Nephron progenitor cell (in vitro differentiated cells): ENCODE data around the gene HGFAC.

Experiments used
- DNase-seq: peaks from one replicate; pipeline ENCODE4 v3.0.0; 2021
- H3K27ac Mint-ChIP-seq: 2 replicates; pipeline ENCODE4 v1.8.0; 2021; ENCODE audit warnings: mild to moderate bottlenecking, moderate library complexity, mixed read lengths
- H3K27me3 Mint-ChIP-seq: 2 replicates; pipeline ENCODE4 v1.8.0; 2021; ENCODE audit warnings: mild to moderate bottlenecking, low read depth, mixed read lengths; ENCODE audit not compliant: poor library complexity
- H3K36me3 Mint-ChIP-seq: 2 replicates; pipeline ENCODE4 v1.8.0; 2021; ENCODE audit warnings: low read depth, mixed read lengths
- H3K4me1 Mint-ChIP-seq: 2 replicates; pipeline ENCODE4 v1.8.0; 2021; ENCODE audit warnings: mixed read lengths
- H3K4me3 Mint-ChIP-seq: 2 replicates; pipeline ENCODE4 v1.8.0; 2021; ENCODE audit warnings: mild to moderate bottlenecking, moderate library complexity, mixed read lengths
- H3K9me3 Mint-ChIP-seq: 2 replicates; pipeline ENCODE4 v1.8.0; 2021; ENCODE audit warnings: mild to moderate bottlenecking, moderate library complexity, mixed read lengths
- TF ChIP-seq, protein P1 (sequence below): fragments of 200-600 bp; sonication (generic); IDR thresholded peaks from 2 replicates; pipeline ENCODE4 v1.5.0; 2021; ENCODE audit warnings: antibody characterized with exemption

The HGFAC gene

GRCh38 chr4:3430524-3430923, 11.2 kb upstream of the HGFAC start:
- TF ChIP-seq, protein P1, sequence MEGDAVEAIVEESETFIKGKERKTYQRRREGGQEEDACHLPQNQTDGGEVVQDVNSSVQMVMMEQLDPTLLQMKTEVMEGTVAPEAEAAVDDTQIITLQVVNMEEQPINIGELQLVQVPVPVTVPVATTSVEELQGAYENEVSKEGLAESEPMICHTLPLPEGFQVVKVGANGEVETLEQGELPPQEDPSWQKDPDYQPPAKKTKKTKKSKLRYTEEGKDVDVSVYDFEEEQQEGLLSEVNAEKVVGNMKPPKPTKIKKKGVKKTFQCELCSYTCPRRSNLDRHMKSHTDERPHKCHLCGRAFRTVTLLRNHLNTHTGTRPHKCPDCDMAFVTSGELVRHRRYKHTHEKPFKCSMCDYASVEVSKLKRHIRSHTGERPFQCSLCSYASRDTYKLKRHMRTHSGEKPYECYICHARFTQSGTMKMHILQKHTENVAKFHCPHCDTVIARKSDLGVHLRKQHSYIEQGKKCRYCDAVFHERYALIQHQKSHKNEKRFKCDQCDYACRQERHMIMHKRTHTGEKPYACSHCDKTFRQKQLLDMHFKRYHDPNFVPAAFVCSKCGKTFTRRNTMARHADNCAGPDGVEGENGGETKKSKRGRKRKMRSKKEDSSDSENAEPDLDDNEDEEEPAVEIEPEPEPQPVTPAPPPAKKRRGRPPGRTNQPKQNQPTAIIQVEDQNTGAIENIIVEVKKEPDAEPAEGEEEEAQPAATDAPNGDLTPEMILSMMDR = no peak
- DNase-seq = no peak
- Mint-ChIP-seq H3K36me3 (peaks cover 15% of the 10 kb centered on the region), H3K4me3 (no peak overlapping the region), H3K9me3 (no peaks in the 10 kb centered on the region), H3K4me1 (peaks cover 12% of the 10 kb centered on the region), H3K27me3 (no peaks in the 10 kb centered on the region), H3K27ac (no peak overlapping the region)

GRCh38 chr4:3431446-3431993, 10.2 kb upstream of the HGFAC start:
- Mint-ChIP-seq H3K27me3 (no peaks in the 10 kb centered on the region), H3K36me3 (peaks cover 15% of the 10 kb centered on the region)

DNA sequence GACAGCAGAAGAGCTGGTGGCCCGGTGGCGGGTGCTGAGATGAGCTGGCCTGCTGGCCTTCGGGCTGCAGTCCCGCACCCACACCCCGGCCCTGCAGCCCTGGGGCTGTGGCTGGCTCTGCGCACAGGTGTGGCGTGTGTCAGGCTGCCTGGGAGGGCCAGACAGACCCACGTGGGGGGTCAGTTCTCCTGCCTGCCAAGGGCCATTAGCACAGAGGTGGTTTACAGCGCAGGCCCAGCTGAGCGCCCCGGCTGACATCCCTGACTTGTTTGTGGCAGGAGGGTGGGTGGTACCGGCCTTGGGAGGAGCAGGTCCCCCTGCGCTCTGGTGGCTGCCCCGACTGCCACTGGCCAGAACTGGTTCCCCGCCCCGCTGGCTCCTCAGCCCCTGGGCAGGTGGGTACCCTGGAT, 9.4 kb upstream of the HGFAC start:
- Mint-ChIP-seq H3K4me1 (peaks cover 12% of the 10 kb centered on the region), H3K4me3 (no peak overlapping the region), H3K27ac (no peak overlapping the region), H3K9me3 (no peaks in the 10 kb centered on the region), H3K36me3 (peaks cover 15% of the 10 kb centered on the region), H3K27me3 (no peaks in the 10 kb centered on the region)
- TF ChIP-seq, protein P1 = no peak
- DNase-seq = no peak

More at GRCh38 chr4:3431446-3431993, 10.2 kb upstream of the HGFAC start:
- DNase-seq = no peak
- peak overlapping the region; percentile 69 for H3K27ac Mint-ChIP-seq
- peaks cover 12% of the 10 kb centered on the region for H3K4me1 Mint-ChIP-seq
- no peaks in the 10 kb centered on the region for H3K9me3 Mint-ChIP-seq
- H3K4me3 Mint-ChIP-seq = no peak overlapping the region
- TF ChIP-seq, protein P1 = no peak

DNA sequence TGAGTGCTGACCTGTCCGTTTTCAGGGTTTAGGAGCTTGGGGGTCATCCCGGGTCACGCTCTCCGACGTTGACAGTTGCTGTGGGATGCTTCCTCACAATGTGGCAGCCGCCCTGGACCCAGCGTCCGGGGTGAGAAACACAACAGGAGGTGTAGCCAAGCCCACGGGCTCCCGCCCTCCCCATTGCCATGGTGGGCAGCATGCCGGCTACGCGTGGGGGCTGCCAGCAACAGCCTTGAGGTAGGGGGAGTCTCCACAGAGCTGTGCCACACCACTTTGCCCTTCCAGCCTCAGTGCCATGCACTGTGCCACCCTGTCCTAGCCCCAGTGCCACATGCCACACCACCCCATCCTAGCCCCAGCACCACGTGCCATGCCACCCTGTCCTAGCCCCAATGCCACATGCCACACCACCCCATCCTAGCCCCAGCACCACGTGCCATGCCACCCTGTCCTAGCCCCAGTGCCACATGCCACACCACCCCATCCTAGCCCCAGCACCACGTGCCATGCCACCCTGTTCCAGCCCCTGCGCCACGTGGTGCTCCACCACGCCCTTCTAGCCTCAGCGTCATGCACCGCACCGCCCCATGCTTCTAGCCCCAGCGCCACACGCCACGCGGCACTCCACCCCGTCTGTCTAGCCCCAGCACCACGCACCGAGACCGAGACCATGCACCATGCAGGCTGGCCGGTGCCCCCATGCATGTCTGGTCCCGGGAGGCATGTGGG, 8.5 kb upstream of the HGFAC start:
- Mint-ChIP-seq H3K4me3 (no peak overlapping the region), H3K4me1 (peaks cover 12% of the 10 kb centered on the region), H3K27ac (no peak overlapping the region), H3K36me3 (peaks cover 12% of the 10 kb centered on the region), H3K27me3 (no peaks in the 10 kb centered on the region), H3K9me3 (no peaks in the 10 kb centered on the region)
- no peak for DNase-seq
- TF ChIP-seq, protein P1 = no peak

DNA sequence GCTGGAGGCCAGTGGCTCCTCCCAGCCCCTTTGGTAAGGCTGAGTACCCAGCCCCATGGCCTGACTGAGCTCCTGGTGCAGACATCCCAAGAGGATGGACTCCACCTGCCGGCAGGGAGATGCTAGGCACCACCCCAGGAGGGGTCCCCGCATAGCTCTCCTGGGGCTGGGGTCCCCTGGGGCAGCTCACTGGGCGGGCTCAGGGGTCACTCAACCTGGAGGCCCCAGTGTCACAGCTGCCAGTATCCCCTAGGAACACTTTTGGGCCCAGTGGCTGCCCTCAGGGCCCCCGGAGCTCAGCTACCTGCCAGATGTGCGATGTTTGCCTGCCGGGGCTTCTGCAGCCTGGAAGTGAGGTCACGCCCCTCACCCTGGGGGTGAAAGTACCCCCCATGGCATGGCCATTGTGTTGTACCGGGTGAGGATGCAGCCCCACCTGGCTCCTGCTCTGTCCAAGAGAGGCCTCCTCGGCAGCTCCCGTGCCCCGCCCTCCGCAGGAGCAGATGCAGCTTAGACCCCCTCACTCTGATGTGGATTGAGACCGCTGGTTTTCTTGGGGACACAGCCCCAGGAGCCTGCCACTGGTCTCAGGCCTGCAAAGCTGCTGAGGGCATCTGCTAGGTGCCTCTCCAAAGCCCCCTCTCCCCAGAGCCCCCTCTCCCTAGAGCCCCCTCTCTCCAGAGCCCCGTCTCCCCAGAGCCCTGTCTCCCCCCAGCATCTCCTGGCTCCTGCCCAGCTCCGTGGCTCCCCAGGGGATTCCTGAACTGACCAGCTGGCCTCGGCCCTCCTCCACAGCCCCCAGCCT, 6.7 kb upstream of the HGFAC start:
- H3K36me3 Mint-ChIP-seq = no peaks in the 10 kb centered on the region
- no peak overlapping the region for H3K4me3 Mint-ChIP-seq
- H3K27me3 Mint-ChIP-seq = no peaks in the 10 kb centered on the region

More for the DNA sequence above, 6.7 kb upstream of the HGFAC start:
- TF ChIP-seq, protein P1 = peak; percentile 16
- no peak for DNase-seq
- Mint-ChIP-seq H3K27ac (no peak overlapping the region), H3K9me3 (no peaks in the 10 kb centered on the region), H3K4me1 (peaks cover 6% of the 10 kb centered on the region)
